Nephron (organoid): ENCODE measurements around the gene MORN5.
A peak's percentile ranks its signal among the peaks of the same experiment; 100 is the strongest.

Experiments used
- H3K27ac Mint-ChIP-seq, 3 experiments: 2 replicates each; pipeline ENCODE4 v1.8.0; 2020; ENCODE audit warnings: mixed read lengths in 3 of 3, mild to moderate bottlenecking in 2 of 3, moderate library complexity in 1 of 3
- H3K27me3 Mint-ChIP-seq: 2 replicates; pipeline ENCODE4 v1.8.0; 2021; ENCODE audit warnings: low read depth, mild to moderate bottlenecking, moderate library complexity, mixed read lengths
- H3K36me3 Mint-ChIP-seq: 2 replicates; pipeline ENCODE4 v1.8.0; 2020; ENCODE audit warnings: low read depth, mixed read lengths
- H3K4me1 Mint-ChIP-seq: 2 replicates; pipeline ENCODE4 v1.8.0; 2020; ENCODE audit warnings: mixed read lengths
- H3K4me3 Mint-ChIP-seq, 3 experiments: 2 replicates each; pipeline ENCODE4 v1.8.0; 2020; ENCODE audit warnings: mild to moderate bottlenecking in 3 of 3, mixed read lengths in 3 of 3, moderate library complexity in 2 of 3
- H3K9me3 Mint-ChIP-seq: 2 replicates; pipeline ENCODE4 v1.8.0; 2020; ENCODE audit warnings: mixed read lengths
- CTCF ChIP-seq, 3 experiments: fragments of 200-600 bp; sonication (generic); IDR thresholded peaks; one replicate each; pipeline ENCODE4 v1.5.0; 2021; ENCODE audit warnings: antibody characterized with exemption in 3 of 3; ENCODE audit not compliant: unreplicated experiment in 3 of 3

The MORN5 gene

GRCh38 chr9:122158202-122158601 is 1.5 kb upstream of the MORN5 start:
- Mint-ChIP-seq H3K9me3 (peaks cover 9% of the 10 kb centered on the region), H3K36me3 (no peaks in the 10 kb centered on the region), H3K27ac (peak overlapping the region in 1 of 3 experiments; percentile 2), H3K4me1 (peaks cover 35% of the 10 kb centered on the region), H3K4me3 (peak overlapping the region; percentile 39 to 73 (median 70)), H3K27me3 (peaks cover 6% of the 10 kb centered on the region)
- peak; percentile 28 to 50 (median 49) for TF ChIP-seq CTCF (IDR thresholded peaks at IDR 0.05; ENCODE audit: unreplicated experiment in 3 of 3)

DNA sequence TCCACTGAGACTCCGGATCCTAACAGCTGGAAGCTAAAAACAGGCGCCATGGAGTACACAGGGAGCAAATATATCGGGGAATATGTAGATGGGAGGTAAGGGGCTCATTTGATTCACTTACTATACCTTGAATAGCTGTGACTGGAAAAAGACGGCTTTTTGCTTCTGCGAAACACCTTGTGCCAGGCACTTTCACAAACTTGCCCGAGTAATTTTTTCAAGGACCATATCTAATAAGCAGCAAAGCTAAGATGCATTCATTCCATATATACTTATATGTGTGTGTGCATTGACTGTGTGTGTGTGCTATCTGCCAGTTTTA is 178 bp downstream of the MORN5 start:
- TF ChIP-seq CTCF (IDR thresholded peaks at IDR 0.05; ENCODE audit: unreplicated experiment in 3 of 3) = no peak
- peaks cover 35% of the 10 kb centered on the region for H3K4me1 Mint-ChIP-seq
- peaks cover 9% of the 10 kb centered on the region for H3K9me3 Mint-ChIP-seq
- peak overlapping the region; percentile 73 to 91 (median 82) for H3K27ac Mint-ChIP-seq
- H3K4me3 Mint-ChIP-seq = peak overlapping the region; percentile 94 to 99 (median 97)
- H3K27me3 Mint-ChIP-seq = peaks cover 22% of the 10 kb centered on the region
- H3K36me3 Mint-ChIP-seq = no peaks in the 10 kb centered on the region

DNA sequence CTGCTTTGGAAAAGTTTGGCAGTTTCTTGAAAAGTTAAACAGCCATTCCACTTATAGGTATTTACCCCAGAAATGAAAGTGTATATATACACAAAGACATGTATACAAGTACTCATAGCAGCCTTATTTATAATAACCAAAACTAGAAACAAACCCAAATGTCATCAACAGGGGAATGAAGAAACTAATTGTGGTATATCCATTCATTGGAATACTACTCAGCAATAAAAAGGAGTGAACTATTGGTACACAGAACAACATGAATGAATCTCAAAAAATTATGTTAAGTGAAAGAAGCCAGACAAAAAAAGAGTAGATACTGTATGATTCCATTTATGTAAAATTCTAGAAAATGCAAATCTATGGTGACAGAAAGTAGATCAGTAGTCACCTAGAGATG is 2.7 kb downstream of the MORN5 start:
- peaks cover 25% of the 10 kb centered on the region for H3K4me1 Mint-ChIP-seq
- H3K4me3 Mint-ChIP-seq = no peak overlapping the region
- H3K27me3 Mint-ChIP-seq = peaks cover 35% of the 10 kb centered on the region
- TF ChIP-seq CTCF (IDR thresholded peaks at IDR 0.05; ENCODE audit: unreplicated experiment in 3 of 3) = no peak
- no peaks in the 10 kb centered on the region for H3K36me3 Mint-ChIP-seq
- H3K27ac Mint-ChIP-seq = no peak overlapping the region
- peaks cover 11% of the 10 kb centered on the region for H3K9me3 Mint-ChIP-seq

DNA sequence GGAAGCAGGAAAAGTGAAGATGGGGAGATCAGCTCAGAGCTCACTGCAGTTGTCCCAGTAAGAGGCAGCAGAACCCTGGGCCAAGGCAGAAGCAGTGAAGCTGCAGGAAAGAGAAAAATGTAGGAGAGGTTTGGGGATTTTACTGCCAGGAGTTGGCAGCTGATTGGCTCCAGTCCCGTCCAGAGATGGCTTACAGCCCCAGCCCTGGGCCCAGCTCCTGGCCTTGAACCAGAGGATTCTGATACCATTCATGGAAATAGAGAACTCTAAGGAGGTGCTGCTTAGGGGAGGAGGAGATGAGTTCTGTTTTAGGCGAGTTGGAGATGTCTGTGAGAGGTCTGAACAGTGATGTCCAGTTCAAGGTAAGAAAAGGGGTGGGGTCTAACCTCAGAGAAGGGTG is 4.6 kb downstream of the MORN5 start:
- H3K36me3 Mint-ChIP-seq = no peaks in the 10 kb centered on the region
- no peak overlapping the region for H3K4me3 Mint-ChIP-seq
- peaks cover 12% of the 10 kb centered on the region for H3K4me1 Mint-ChIP-seq
- H3K9me3 Mint-ChIP-seq = peaks cover 11% of the 10 kb centered on the region
- H3K27me3 Mint-ChIP-seq = peaks cover 39% of the 10 kb centered on the region
- H3K27ac Mint-ChIP-seq = no peak overlapping the region
- no peak for TF ChIP-seq CTCF (IDR thresholded peaks at IDR 0.05; ENCODE audit: unreplicated experiment in 3 of 3)

GRCh38 chr9:122168356-122168755 is 8.6 kb downstream of the MORN5 start:
- no peaks in the 10 kb centered on the region for H3K4me1 Mint-ChIP-seq
- no peak overlapping the region for H3K4me3 Mint-ChIP-seq
- H3K36me3 Mint-ChIP-seq = no peaks in the 10 kb centered on the region
- TF ChIP-seq CTCF (IDR thresholded peaks at IDR 0.05; ENCODE audit: unreplicated experiment in 3 of 3) = no peak
- no peak overlapping the region for H3K27ac Mint-ChIP-seq
- H3K9me3 Mint-ChIP-seq = peaks cover 2% of the 10 kb centered on the region
- H3K27me3 Mint-ChIP-seq = peaks cover 51% of the 10 kb centered on the region

- no peak for TF ChIP-seq CTCF (IDR thresholded peaks at IDR 0.05; ENCODE audit: unreplicated experiment in 3 of 3)
- peaks cover 35% of the 10 kb centered on the region for H3K27me3 Mint-ChIP-seq
- H3K4me3 Mint-ChIP-seq = no peak overlapping the region
- H3K9me3 Mint-ChIP-seq = no peaks in the 10 kb centered on the region
- no peak overlapping the region for H3K27ac Mint-ChIP-seq
- no peaks in the 10 kb centered on the region for H3K4me1 Mint-ChIP-seq
- H3K36me3 Mint-ChIP-seq = no peaks in the 10 kb centered on the region
Observed at GRCh38 chr9:122172131-122172530, 12.4 kb downstream of the MORN5 start.
